Left hindlimb (tissue), 1 donor: ENCODE data around the gene RSRC2.
"Not testable (repeated sequence)": the region's sequence is repeated elsewhere in the genome, so short reads cannot be mapped to it uniquely, and the experiment has no call there.

Experiments used
- DNase-seq: peaks from one replicate; pipeline ENCODE4 v3.0.0-alpha.2; 2018

The RSRC2 gene

DNA sequence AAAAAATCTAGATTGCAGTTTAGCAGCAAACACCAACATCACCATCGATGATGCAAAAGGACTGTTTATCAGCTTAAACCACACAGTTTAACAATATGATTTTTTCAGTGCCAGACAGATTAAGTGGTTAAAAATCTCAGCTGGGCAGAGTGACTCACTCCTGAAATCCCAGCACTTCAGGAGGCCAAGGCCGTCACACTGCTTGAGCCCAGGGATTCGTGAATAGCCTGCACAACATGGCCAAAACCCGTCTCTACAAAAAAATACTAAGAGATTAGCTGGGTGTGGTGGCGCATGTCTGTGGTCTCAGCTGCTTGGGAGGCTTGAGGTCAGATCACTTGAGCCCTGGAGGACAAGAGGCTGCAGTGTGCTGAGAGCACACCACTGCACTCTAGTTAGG lies 8.9 kb downstream of the RSRC2 start:
- DNase-seq, result no peak

DNA sequence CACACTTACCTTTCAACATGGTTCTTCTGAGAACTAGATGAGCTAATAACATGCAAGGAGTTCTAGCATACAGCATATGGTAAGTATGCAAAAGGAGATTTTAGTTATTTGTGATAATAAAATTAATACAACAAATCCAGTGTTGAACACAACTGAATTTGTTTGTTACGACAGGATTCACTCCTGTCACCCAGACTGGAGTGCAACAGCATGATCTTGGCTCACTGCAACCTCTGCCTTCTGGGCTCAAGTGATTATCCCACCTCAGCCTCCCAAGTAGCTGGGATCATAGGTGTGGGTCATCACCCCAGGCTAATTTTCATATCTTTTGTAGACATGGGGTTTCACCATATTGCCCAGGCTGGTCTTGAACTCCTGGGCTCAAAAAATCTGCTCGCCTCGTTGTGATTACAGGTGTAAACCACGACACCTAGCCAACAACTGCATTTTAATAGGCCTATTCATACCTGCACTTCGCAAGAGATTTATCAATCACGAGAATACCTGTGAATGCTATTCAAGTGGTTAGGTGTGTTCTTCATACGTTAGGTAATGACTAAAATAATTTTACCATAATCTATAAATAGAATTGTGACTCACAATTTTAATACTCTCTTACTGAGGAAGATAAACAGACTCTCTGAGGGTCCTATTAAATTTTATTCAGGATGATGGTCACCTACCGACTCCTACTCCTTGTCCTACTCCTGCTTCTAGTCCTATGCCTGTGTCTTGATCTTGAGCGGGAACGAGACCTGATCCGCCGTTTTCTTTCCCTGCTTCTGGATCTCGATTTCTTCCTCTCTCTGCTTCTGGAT lies 10.0 kb downstream of the RSRC2 start:
- no peak for DNase-seq

DNA sequence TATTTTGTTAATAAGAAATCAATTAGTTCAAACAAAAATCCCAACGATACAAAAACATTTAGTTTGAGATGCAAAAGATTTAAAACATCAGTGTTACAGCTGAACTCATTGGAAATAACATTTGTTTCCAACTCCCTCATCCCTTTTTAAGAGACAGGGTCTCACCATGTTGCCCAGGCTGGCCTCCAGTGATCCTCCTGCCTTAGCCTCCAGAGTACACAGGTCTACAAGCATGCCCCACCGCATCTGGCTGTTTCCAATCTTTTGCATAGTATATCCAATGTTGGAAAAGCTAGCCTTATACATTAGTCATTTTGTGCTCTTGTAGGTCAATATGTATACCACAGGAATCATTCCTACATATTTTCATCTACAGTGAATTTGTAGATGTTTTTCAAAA lies 11.5 kb downstream of the RSRC2 start:
- DNase-seq, result no peak

- no peak for DNase-seq
Measured at GRCh38 chr12:122513660-122514059, 13.1 kb downstream of the RSRC2 start.

GRCh38 chr12:122513028-122513427 lies 13.7 kb downstream of the RSRC2 start:
- DNase-seq, result not testable (repeated sequence)

GRCh38 chr12:122508163-122508562 lies 18.6 kb downstream of the RSRC2 start:
- no peak for DNase-seq

GRCh38 chr12:122506393-122506938 lies 20.3 kb downstream of the RSRC2 start:
- no peak for DNase-seq

GRCh38 chr12:122505419-122506051 lies 21.2 kb downstream of the RSRC2 start:
- no peak for DNase-seq

- no peak for DNase-seq
Measured at GRCh38 chr12:122503783-122504590, 22.7 kb downstream of the RSRC2 start.

- no peak for DNase-seq
Measured at GRCh38 chr12:122503147-122503751, 23.5 kb downstream of the RSRC2 start.

DNA sequence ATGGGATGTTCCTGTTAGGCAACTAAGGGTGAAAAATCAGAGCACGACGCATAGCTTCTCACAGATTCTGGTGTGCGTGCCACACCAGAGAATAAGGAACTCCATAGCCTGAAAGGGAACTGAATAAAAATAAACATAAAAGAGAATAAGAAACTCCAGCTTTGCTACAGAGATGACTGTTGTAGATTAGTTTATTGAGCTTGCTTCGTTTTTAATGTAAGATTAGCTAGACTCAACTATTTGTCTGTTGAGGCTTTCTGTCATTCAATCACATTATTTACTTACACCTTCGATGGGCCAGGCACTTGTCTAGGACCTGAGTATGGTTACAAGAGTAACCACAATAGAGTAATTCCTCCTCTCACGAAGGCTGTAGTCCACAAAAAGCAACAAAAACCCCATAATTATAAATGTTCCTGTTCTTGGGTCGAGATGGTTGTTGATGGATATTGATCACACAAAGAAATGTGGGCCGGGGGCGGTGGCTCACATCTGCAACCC lies 25.2 kb downstream of the RSRC2 start:
- no peak for DNase-seq

DNA sequence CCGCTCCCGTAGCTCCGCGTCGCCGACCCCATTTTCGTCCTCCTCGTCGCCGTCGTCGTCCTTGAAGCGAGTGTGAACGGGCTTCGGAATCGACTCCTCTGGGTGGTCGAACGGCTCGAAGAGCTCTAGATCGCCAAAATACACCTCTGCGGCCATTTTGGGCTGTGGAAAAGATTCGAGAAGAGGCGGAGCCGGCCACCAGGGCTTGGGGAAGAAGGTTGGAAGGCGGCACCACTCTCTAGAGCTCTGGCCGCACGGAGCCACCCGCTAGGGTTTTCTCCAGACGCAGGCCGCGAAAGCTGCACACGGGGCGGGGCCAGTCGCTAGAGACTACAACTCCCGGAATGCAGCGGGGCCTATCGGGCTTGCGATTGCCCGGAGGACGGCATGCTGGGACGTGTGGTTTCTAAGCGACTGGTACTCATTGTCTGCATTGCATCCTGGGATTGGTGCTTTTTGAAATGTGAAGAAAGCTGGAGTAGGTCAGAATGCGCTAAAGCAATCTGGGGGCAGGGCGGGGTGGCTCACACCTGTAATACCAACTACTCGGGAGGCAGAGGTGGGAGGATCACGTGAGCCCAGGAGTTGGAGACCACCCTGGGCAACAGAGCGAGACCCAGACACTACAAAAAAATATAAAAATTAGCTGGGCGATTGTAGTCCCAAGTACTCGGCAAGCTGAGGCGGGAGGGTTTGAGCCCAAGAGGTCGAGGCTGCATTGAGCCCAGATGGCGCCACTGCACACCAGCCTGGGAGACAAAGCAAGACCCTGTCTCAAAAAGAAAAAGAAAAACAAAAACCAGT lies 25.8 kb downstream of the RSRC2 start, which contains the start of gene ZCCHC8:
ZCCHC8 (minus strand) TSS at position 248 of the 804 bp plus-strand sequence; CDS start at position 156, 92 bp downstream.
- DNase-seq, result peak; percentile 98

- peak; percentile 67 for DNase-seq
Measured at GRCh38 chr12:122499991-122500684, 26.6 kb downstream of the RSRC2 start.

DNA sequence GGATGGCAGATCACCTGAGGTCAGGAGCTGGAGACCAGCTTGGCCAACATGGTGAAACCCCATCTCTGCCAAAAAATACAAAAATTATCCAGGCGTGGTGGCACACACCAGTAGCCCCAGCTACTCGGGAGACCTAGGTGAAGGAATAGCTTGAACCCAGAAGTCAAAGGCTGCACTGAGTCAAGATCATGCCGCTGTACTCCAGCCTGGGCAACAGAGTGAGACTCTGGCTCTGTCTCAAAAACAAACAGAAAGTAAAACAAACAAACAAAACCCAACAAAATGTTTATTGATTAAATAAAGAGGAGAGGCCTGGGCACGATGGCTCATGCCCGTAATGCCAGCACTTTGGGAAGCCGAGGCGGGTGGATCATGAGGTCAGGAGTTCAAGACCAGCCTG lies 31.5 kb downstream of the RSRC2 start:
- no peak for DNase-seq

- DNase-seq, result not testable (repeated sequence)
Measured at GRCh38 chr12:122493222-122493621, 33.5 kb downstream of the RSRC2 start.

- no peak for DNase-seq
Measured at GRCh38 chr12:122491991-122492390, 34.7 kb downstream of the RSRC2 start.

DNA sequence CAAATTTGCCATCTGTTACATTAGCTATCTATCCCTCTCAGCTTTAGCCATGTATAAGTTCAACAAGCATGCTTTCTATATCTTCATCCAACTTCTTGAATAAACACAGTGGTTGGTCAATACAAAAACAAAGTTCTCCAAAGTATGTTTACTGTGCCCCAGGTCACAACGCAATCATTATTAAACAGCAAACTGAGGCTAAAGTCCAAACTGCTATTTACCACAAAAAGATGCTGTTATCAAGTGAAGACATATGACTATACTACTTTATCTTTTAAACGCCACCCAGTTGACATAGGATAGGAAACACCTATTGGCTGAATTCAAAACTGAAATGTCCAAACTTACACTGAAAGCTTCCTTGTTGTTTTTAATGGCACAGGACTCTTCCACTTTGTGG lies 37.7 kb downstream of the RSRC2 start:
- DNase-seq, result no peak

GRCh38 chr12:122487807-122488206 lies 38.9 kb downstream of the RSRC2 start:
- DNase-seq, result not testable (repeated sequence)

GRCh38 chr12:122486805-122487426 lies 39.8 kb downstream of the RSRC2 start:
- DNase-seq, result no peak

GRCh38 chr12:122486360-122486759 lies 40.4 kb downstream of the RSRC2 start:
- DNase-seq, result not testable (repeated sequence)
